SK-N-SH treated with all-trans-retinoic acid at 6 μM for 48 hours (cell line): ENCODE measurements around the gene CD96.

ENCODE experiments used
- GLIS3 ChIP-seq: fragments of 250-450 bp; sonication (Bioruptor Pico); IDR thresholded peaks from 2 replicates; pipeline ENCODE4 v1.5.0; 2020; ENCODE audit warnings: mild to moderate bottlenecking, moderate library complexity
- ZFP3 ChIP-seq: fragments of 250-450 bp; sonication (Bioruptor Pico); IDR thresholded peaks from 2 replicates; pipeline ENCODE4 v1.5.0; 2020; ENCODE audit warnings: mild to moderate bottlenecking, moderate library complexity
- ZFP30 ChIP-seq: fragments of 450-650 bp; formaldehyde crosslinking; IDR thresholded peaks from 2 replicates; pipeline ENCODE4 v1.5.0; 2022; ENCODE audit warnings: mild to moderate bottlenecking, moderate library complexity
- ZNF8 ChIP-seq: fragments of 450-650 bp; formaldehyde crosslinking; IDR thresholded peaks from 2 replicates; pipeline ENCODE4 v1.5.0; 2020; ENCODE audit warnings: mild to moderate bottlenecking, moderate library complexity
- TF ChIP-seq, protein P1 (sequence below): fragments of 250-450 bp; sonication (Bioruptor Pico); IDR thresholded peaks from 2 replicates; pipeline ENCODE4 v1.8.0; 2020; ENCODE audit warnings: mild to moderate bottlenecking, moderate library complexity, borderline replicate concordance
- TF ChIP-seq, protein P2 (sequence below): fragments of 250-450 bp; sonication (Bioruptor Pico); IDR thresholded peaks from 2 replicates; pipeline ENCODE4 v1.5.1; 2020; ENCODE audit warnings: low read depth, mild to moderate bottlenecking, moderate library complexity
- TF ChIP-seq, protein P3 (sequence below): fragments of 250-450 bp; sonication (Bioruptor Pico); IDR thresholded peaks from 2 replicates; pipeline ENCODE4 v1.8.0; 2021; ENCODE audit warnings: low read depth, mild to moderate bottlenecking, moderate library complexity, borderline replicate concordance

DNA sequence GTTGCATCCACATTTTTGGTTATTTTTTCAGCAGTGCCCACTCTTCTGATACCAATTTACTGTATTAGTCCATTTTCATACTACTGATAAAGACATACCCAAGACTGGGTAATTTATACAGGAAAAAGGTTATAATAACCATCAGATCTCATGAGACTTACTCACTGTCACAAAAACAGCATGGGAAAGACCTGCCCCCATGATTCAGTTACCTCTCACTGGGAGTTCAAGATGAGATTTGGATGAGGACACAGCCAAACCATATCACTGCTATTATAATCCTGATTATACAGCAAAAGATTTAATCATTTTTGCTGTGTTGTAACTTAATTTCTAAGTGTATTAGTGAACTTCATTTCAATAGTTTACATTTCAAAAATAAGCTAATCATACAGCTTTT, 46.5 kb downstream of the CD96 start:
- no peak for TF ChIP-seq ZFP30 (CRISPR knock-in tag)
- TF ChIP-seq ZNF8 (CRISPR knock-in tag), result no peak
- no peak for TF ChIP-seq GLIS3 (CRISPR knock-in tag)
- TF ChIP-seq, protein P1, sequence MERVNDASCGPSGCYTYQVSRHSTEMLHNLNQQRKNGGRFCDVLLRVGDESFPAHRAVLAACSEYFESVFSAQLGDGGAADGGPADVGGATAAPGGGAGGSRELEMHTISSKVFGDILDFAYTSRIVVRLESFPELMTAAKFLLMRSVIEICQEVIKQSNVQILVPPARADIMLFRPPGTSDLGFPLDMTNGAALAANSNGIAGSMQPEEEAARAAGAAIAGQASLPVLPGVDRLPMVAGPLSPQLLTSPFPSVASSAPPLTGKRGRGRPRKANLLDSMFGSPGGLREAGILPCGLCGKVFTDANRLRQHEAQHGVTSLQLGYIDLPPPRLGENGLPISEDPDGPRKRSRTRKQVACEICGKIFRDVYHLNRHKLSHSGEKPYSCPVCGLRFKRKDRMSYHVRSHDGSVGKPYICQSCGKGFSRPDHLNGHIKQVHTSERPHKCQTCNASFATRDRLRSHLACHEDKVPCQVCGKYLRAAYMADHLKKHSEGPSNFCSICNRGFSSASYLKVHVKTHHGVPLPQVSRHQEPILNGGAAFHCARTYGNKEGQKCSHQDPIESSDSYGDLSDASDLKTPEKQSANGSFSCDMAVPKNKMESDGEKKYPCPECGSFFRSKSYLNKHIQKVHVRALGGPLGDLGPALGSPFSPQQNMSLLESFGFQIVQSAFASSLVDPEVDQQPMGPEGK (CRISPR knock-in tag), result no peak
- TF ChIP-seq, protein P2, sequence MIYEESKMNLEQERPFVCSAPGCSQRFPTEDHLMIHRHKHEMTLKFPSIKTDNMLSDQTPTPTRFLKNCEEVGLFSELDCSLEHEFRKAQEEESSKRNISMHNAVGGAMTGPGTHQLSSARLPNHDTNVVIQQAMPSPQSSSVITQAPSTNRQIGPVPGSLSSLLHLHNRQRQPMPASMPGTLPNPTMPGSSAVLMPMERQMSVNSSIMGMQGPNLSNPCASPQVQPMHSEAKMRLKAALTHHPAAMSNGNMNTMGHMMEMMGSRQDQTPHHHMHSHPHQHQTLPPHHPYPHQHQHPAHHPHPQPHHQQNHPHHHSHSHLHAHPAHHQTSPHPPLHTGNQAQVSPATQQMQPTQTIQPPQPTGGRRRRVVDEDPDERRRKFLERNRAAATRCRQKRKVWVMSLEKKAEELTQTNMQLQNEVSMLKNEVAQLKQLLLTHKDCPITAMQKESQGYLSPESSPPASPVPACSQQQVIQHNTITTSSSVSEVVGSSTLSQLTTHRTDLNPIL (CRISPR knock-in tag), result no peak
- TF ChIP-seq, protein P3, sequence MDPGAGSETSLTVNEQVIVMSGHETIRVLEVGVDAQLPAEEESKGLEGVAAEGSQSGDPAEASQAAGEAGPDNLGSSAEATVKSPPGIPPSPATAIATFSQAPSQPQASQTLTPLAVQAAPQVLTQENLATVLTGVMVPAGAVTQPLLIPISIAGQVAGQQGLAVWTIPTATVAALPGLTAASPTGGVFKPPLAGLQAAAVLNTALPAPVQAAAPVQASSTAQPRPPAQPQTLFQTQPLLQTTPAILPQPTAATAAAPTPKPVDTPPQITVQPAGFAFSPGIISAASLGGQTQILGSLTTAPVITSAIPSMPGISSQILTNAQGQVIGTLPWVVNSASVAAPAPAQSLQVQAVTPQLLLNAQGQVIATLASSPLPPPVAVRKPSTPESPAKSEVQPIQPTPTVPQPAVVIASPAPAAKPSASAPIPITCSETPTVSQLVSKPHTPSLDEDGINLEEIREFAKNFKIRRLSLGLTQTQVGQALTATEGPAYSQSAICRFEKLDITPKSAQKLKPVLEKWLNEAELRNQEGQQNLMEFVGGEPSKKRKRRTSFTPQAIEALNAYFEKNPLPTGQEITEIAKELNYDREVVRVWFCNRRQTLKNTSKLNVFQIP (CRISPR knock-in tag), result no peak
- no peak for TF ChIP-seq ZFP3
